Activated naive CD4-positive, alpha-beta T cell treated with anti-CD3 and anti-CD28 coated beads, Interleukin-2, amount 50 U/mL, for 24 hours (primary cell): ENCODE results near the gene NUDT7.

ENCODE experiments used
- H3K27ac Mint-ChIP-seq: one replicate; pipeline ENCODE4 v1.8.0; 2021; ENCODE audit warnings: mild to moderate bottlenecking, mixed read lengths
- H3K27me3 Mint-ChIP-seq: one replicate; pipeline ENCODE4 v1.8.0; 2021; ENCODE audit warnings: mixed read lengths
- H3K36me3 Mint-ChIP-seq: one replicate; pipeline ENCODE4 v1.8.0; 2021; ENCODE audit warnings: mixed read lengths
- H3K4me1 Mint-ChIP-seq: one replicate; pipeline ENCODE4 v1.8.0; 2021; ENCODE audit warnings: mixed read lengths
- H3K4me3 Mint-ChIP-seq: one replicate; pipeline ENCODE4 v1.8.0; 2021; ENCODE audit warnings: mild to moderate bottlenecking, mixed read lengths
- H3K9me3 Mint-ChIP-seq: one replicate; pipeline ENCODE4 v1.8.0; 2021; ENCODE audit warnings: mixed read lengths

NUDT7 gene

DNA sequence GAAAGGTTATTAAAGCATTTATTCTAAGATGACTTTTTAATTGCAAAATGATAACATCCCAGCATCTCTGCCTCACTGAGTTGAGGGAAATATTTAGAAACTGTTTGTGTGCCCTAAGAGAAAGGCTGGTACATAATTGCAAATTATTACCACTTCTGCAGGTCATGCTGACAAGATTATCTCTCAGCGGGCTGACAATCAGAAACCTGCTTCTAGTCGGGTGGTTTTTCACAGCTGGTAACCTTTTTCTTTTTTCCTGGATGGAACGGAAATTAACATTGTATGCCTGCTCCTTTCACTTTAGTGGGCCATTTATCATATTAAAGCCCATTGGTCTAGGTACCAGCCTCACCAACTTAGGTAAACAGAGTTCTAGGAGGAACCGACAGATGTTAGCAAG, 17.0 kb upstream of the NUDT7 start:
- peaks cover 6% of the 10 kb centered on the region for H3K27me3 Mint-ChIP-seq
- H3K4me3 Mint-ChIP-seq = no peak overlapping the region
- no peaks in the 10 kb centered on the region for H3K4me1 Mint-ChIP-seq
- no peaks in the 10 kb centered on the region for H3K36me3 Mint-ChIP-seq
- H3K9me3 Mint-ChIP-seq = no peaks in the 10 kb centered on the region
- no peak overlapping the region for H3K27ac Mint-ChIP-seq

GRCh38 chr16:77711179-77711578, 11.1 kb upstream of the NUDT7 start:
- Mint-ChIP-seq H3K27ac (no peak overlapping the region), H3K4me3 (no peak overlapping the region), H3K27me3 (peaks cover 3% of the 10 kb centered on the region), H3K4me1 (no peaks in the 10 kb centered on the region), H3K36me3 (no peaks in the 10 kb centered on the region), H3K9me3 (no peaks in the 10 kb centered on the region)

DNA sequence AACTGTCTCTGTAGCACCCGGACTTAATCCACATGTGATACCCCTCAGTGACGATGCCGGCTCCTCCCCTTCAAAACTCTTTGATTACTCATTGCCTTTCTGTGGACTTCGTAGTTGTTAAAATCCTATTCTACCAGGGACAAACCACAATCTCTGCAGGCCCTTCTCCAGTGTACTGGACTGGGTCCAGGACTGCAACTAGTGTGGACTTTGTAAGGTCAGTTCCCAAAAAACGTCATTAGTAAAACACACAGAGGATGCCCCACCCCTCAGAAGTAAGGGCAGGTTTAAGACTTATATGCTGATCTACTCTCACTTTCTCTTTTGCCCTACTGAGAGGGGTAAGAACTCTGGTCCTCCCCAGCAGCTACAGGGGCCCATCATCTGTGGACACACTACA, 10.5 kb upstream of the NUDT7 start:
- Mint-ChIP-seq H3K9me3 (no peaks in the 10 kb centered on the region), H3K4me1 (no peaks in the 10 kb centered on the region), H3K27ac (no peak overlapping the region), H3K4me3 (no peak overlapping the region), H3K27me3 (peaks cover 3% of the 10 kb centered on the region), H3K36me3 (no peaks in the 10 kb centered on the region)

GRCh38 chr16:77715145-77715544, 7.2 kb upstream of the NUDT7 start:
- no peaks in the 10 kb centered on the region for H3K36me3 Mint-ChIP-seq
- no peaks in the 10 kb centered on the region for H3K4me1 Mint-ChIP-seq
- H3K27ac Mint-ChIP-seq = no peak overlapping the region
- H3K27me3 Mint-ChIP-seq = no peaks in the 10 kb centered on the region
- H3K9me3 Mint-ChIP-seq = no peaks in the 10 kb centered on the region
- no peak overlapping the region for H3K4me3 Mint-ChIP-seq

- Mint-ChIP-seq H3K27ac (peak overlapping the region; percentile 83), H3K9me3 (no peaks in the 10 kb centered on the region), H3K4me3 (peak overlapping the region; percentile 91), H3K36me3 (peaks cover 5% of the 10 kb centered on the region), H3K27me3 (no peaks in the 10 kb centered on the region), H3K4me1 (peaks cover 13% of the 10 kb centered on the region)
Observed at GRCh38 chr16:77721752-77722308, 484 bp upstream of the NUDT7 start.

GRCh38 chr16:77723108-77723514, 797 bp downstream of the NUDT7 start:
- peaks cover 13% of the 10 kb centered on the region for H3K4me1 Mint-ChIP-seq
- H3K27me3 Mint-ChIP-seq = no peaks in the 10 kb centered on the region
- H3K27ac Mint-ChIP-seq = no peak overlapping the region
- H3K36me3 Mint-ChIP-seq = peaks cover 6% of the 10 kb centered on the region
- H3K9me3 Mint-ChIP-seq = no peaks in the 10 kb centered on the region
- H3K4me3 Mint-ChIP-seq = peak overlapping the region; percentile 91

- Mint-ChIP-seq H3K4me3 (no peak overlapping the region), H3K27me3 (no peaks in the 10 kb centered on the region)
Observed at GRCh38 chr16:77724174-77724573, 1.9 kb downstream of the NUDT7 start.

GRCh38 chr16:77729951-77730350, 7.6 kb downstream of the NUDT7 start:
- no peaks in the 10 kb centered on the region for H3K4me1 Mint-ChIP-seq
- peaks cover 19% of the 10 kb centered on the region for H3K36me3 Mint-ChIP-seq
- H3K27ac Mint-ChIP-seq = no peak overlapping the region
- no peaks in the 10 kb centered on the region for H3K27me3 Mint-ChIP-seq
- H3K4me3 Mint-ChIP-seq = no peak overlapping the region
- H3K9me3 Mint-ChIP-seq = peaks cover 6% of the 10 kb centered on the region

More at GRCh38 chr16:77724174-77724573, 1.9 kb downstream of the NUDT7 start:
- H3K4me1 Mint-ChIP-seq = peaks cover 13% of the 10 kb centered on the region
- no peaks in the 10 kb centered on the region for H3K9me3 Mint-ChIP-seq
- peak overlapping the region; percentile 68 for H3K27ac Mint-ChIP-seq
- peaks cover 8% of the 10 kb centered on the region for H3K36me3 Mint-ChIP-seq

DNA sequence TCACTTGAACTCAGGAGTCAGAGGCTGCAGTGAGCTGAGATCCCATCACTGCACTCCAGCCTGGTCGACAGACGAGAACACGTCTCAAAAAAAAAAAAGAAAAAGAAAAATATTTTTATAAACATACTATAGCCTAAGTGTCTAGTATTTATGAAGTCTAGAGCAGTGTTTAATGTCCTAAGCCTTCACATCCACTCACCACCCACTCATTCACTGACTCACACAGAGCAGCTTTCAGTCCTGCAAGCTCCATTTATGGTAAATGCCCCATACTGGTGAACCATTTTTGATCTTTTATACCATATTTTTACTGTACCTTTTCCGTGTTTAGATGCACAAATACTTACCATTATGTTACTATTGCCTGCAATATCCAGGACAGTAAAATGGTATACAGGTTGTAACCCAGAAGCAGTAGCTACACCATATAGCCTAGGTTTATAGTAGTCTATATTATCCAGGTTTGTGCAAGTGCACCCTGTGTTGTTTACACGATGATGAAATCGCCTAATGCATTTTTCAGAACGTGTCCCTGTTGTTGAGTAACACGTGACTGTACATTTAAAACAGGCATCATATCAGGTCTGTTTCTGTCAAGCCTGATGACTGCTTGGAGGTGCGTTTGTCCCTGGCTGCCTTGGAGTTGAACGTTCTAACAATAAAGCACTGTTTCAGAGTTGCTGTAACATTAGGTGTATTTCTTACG, 10.1 kb downstream of the NUDT7 start:
- H3K27ac Mint-ChIP-seq = no peak overlapping the region
- H3K4me3 Mint-ChIP-seq = no peak overlapping the region
- no peaks in the 10 kb centered on the region for H3K27me3 Mint-ChIP-seq
- peaks cover 17% of the 10 kb centered on the region for H3K36me3 Mint-ChIP-seq
- peaks cover 6% of the 10 kb centered on the region for H3K9me3 Mint-ChIP-seq
- no peaks in the 10 kb centered on the region for H3K4me1 Mint-ChIP-seq

GRCh38 chr16:77736879-77737278, 14.6 kb downstream of the NUDT7 start:
- Mint-ChIP-seq H3K4me3 (no peak overlapping the region), H3K27ac (no peak overlapping the region), H3K27me3 (no peaks in the 10 kb centered on the region), H3K9me3 (no peaks in the 10 kb centered on the region), H3K36me3 (peaks cover 10% of the 10 kb centered on the region), H3K4me1 (no peaks in the 10 kb centered on the region)

DNA sequence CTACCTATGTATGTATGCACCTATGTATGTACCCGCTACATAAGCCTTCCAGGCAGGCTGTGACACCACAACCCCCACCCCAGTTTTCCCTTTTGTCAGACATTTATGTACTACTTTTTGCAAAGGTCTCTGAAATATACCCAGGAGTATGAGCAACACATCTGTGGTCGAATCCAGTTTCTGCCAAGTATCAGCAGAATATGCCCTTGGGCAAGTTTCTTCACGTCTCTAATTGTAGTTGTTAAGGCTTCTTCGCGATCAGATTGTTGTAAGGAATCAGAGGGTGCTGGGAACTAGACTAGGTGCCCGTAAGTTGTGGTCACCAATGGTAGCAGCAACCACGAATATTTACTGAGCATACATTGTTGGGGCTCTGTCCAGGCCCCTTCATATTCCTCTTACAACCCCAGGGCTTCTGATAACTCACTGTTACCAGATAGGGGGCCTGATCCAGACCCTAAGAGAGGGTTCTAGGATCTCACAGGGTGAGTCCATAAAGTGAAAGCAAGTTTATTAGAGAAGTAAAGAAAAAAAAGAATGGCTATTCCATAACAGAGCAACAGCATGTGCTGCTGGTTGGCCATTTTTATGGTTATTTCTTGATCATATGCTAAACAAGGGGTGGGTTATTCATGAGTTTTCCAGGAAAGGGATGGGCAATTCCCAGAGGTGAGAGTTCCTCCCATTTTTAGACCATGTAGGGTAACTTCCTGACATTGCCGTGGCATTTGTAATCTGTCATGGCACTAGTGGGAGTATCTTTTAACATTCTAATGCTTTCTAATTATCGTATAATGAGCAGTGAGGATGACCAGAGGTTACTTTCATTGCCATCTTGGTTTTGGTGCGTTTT, 16.6 kb downstream of the NUDT7 start:
- no peak overlapping the region for H3K27ac Mint-ChIP-seq
- H3K4me3 Mint-ChIP-seq = no peak overlapping the region
- H3K27me3 Mint-ChIP-seq = no peaks in the 10 kb centered on the region
- peaks cover 5% of the 10 kb centered on the region for H3K36me3 Mint-ChIP-seq
- no peaks in the 10 kb centered on the region for H3K9me3 Mint-ChIP-seq
- no peaks in the 10 kb centered on the region for H3K4me1 Mint-ChIP-seq

DNA sequence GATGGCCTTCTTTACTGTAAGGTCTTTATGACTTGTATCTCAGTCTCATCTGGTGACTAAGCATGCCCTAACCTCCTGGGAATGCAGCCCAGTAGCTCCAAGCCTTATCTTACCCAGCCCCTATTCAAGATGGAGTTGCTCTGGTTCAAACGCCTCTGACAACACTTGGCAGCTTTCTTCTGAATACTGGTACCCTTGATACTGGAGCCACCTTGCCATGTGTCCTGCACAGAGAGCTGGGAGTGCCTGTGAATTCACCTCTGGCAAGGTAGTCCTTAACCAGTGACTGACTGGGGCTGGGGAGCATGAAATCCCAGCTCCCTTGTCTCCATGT, 17.2 kb downstream of the NUDT7 start:
- Mint-ChIP-seq H3K4me1 (no peaks in the 10 kb centered on the region), H3K9me3 (no peaks in the 10 kb centered on the region), H3K36me3 (peaks cover 5% of the 10 kb centered on the region), H3K27me3 (no peaks in the 10 kb centered on the region), H3K4me3 (no peak overlapping the region), H3K27ac (no peak overlapping the region)

DNA sequence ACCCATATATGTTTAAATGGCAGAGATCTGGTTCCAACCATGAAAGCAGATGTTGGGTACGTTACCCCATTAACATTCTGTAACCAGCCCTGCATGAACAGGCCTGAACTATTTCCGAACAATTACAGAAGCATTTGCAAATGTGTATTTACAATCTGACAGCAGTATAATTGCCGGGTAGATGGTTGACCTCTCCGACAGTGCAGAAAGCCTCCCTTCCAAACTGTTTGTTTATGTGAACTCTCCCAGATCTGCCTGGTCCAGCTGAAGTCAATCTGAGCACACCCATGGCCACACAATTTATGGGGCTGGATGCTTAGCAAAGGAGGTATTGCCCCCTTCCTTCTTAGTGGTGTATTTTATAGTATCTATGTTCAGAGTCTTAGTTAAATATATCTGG, 21.8 kb downstream of the NUDT7 start:
- Mint-ChIP-seq H3K4me1 (no peaks in the 10 kb centered on the region), H3K36me3 (no peaks in the 10 kb centered on the region), H3K9me3 (no peaks in the 10 kb centered on the region), H3K27ac (no peak overlapping the region), H3K27me3 (no peaks in the 10 kb centered on the region), H3K4me3 (no peak overlapping the region)

- Mint-ChIP-seq H3K36me3 (no peaks in the 10 kb centered on the region), H3K27me3 (peaks cover 2% of the 10 kb centered on the region), H3K27ac (no peak overlapping the region), H3K9me3 (no peaks in the 10 kb centered on the region), H3K4me1 (no peaks in the 10 kb centered on the region), H3K4me3 (no peak overlapping the region)
Observed at GRCh38 chr16:77745972-77746371, 23.7 kb downstream of the NUDT7 start.

- Mint-ChIP-seq H3K4me1 (no peaks in the 10 kb centered on the region), H3K4me3 (no peak overlapping the region), H3K27me3 (peaks cover 2% of the 10 kb centered on the region), H3K9me3 (no peaks in the 10 kb centered on the region), H3K36me3 (no peaks in the 10 kb centered on the region), H3K27ac (no peak overlapping the region)
Observed at GRCh38 chr16:77748421-77749005, 26.2 kb downstream of the NUDT7 start.

- H3K4me1 Mint-ChIP-seq = no peaks in the 10 kb centered on the region
- no peak overlapping the region for H3K27ac Mint-ChIP-seq
- H3K4me3 Mint-ChIP-seq = no peak overlapping the region
- no peaks in the 10 kb centered on the region for H3K9me3 Mint-ChIP-seq
- no peaks in the 10 kb centered on the region for H3K36me3 Mint-ChIP-seq
- H3K27me3 Mint-ChIP-seq = peaks cover 4% of the 10 kb centered on the region
Observed at GRCh38 chr16:77749415-77749814, 27.1 kb downstream of the NUDT7 start.
